ELR (cell line): ENCODE data around the gene ZNF628.
"Not testable (repeated sequence)": the region's sequence is repeated elsewhere in the genome, so short reads cannot be mapped to it uniquely, and the experiment has no call there.

Source experiments
- DNase-seq: peaks from one replicate; pipeline ENCODE4 v3.0.0-alpha.2; 2015; ENCODE audit warnings: low read depth

Gene ZNF628

GRCh38 chr19:55476100-55476775 is at the start of gene ZNF628:
Gene ZNF628 (plus strand): TSS chr19:55476617. CDS start chr19:55479911, 3,294 bp downstream.
- peak; percentile 98 for DNase-seq

- no peak for DNase-seq
These were observed 45.2 kb upstream of the ZNF628 start for GRCh38 chr19:55431183-55431582.

GRCh38 chr19:55432241-55432959 is 44.0 kb upstream of the ZNF628 start:
- DNase-seq, result peak; percentile 24

- no peak for DNase-seq
These were observed 43.1 kb upstream of the ZNF628 start for GRCh38 chr19:55433292-55433691.

- DNase-seq, result no peak
These were observed 42.0 kb upstream of the ZNF628 start for GRCh38 chr19:55434356-55434919.

GRCh38 chr19:55435020-55435419 is 41.4 kb upstream of the ZNF628 start:
- DNase-seq, result no peak

GRCh38 chr19:55436847-55437246 is 39.6 kb upstream of the ZNF628 start:
- DNase-seq, result no peak

- peak; percentile 72 for DNase-seq
These were observed 39.0 kb upstream of the ZNF628 start for GRCh38 chr19:55437410-55437809.

GRCh38 chr19:55439052-55439451 is 37.4 kb upstream of the ZNF628 start:
- no peak for DNase-seq

GRCh38 chr19:55440411-55441105 is 35.9 kb upstream of the ZNF628 start:
- DNase-seq, result peak; percentile 27

GRCh38 chr19:55441319-55441691 is 35.1 kb upstream of the ZNF628 start:
- DNase-seq, result no peak

- no peak for DNase-seq
These were observed 34.6 kb upstream of the ZNF628 start for GRCh38 chr19:55441692-55442321.

- no peak for DNase-seq
These were observed 34.0 kb upstream of the ZNF628 start for GRCh38 chr19:55442372-55442961.

- no peak for DNase-seq
These were observed 33.2 kb upstream of the ZNF628 start, which contains the start of gene SHISA7 for GRCh38 chr19:55443045-55443823. Gene SHISA7 (minus strand): TSS chr19:55443300. CDS start chr19:55442863, 437 bp downstream.

- no peak for DNase-seq
These were observed 32.5 kb upstream of the ZNF628 start for GRCh38 chr19:55443824-55444480.

- DNase-seq, result no peak
These were observed 31.8 kb upstream of the ZNF628 start for GRCh38 chr19:55444646-55445045.

GRCh38 chr19:55446060-55446459 is 30.4 kb upstream of the ZNF628 start:
- no peak for DNase-seq

- peak; percentile 61 for DNase-seq
These were observed 28.8 kb upstream of the ZNF628 start for GRCh38 chr19:55447421-55448174.

GRCh38 chr19:55448175-55448490 is 28.3 kb upstream of the ZNF628 start:
- not testable (repeated sequence) for DNase-seq

- DNase-seq, result no peak
These were observed 26.9 kb upstream of the ZNF628 start for GRCh38 chr19:55449469-55449868.
